ENCODE results near the gene PLD3.

Gene PLD3

GRCh38 chr19:40339018-40339728 is 9.3 kb upstream of the PLD3 start:
- TF ChIP-seq CTCF (IDR thresholded peaks at IDR 0.05; ENCODE audit: low read depth, low read length) = no peak
- DNase-seq = no peak
- Histone ChIP-seq H3K27ac (no peak overlapping the region), H3K9me3 (ENCODE audit: severe bottlenecking) (no peaks in the 10 kb centered on the region), H3K36me3 (peaks cover 32% of the 10 kb centered on the region), H3K27me3 (ENCODE audit: insufficient read depth, low read depth, severe bottlenecking) (no peaks in the 10 kb centered on the region), H3K4me3 (ENCODE audit: low read depth, low read length) (no peak overlapping the region)

GRCh38 chr19:40341601-40342482 is 6.7 kb upstream of the PLD3 start:
- no peak overlapping the region for H3K27ac ChIP-seq
- H3K27me3 ChIP-seq (ENCODE audit: insufficient read depth, low read depth, severe bottlenecking) = no peaks in the 10 kb centered on the region
- H3K36me3 ChIP-seq = peaks cover 26% of the 10 kb centered on the region
- DNase-seq = no peak
- TF ChIP-seq CTCF (IDR thresholded peaks at IDR 0.05; ENCODE audit: low read depth, low read length) = no peak
- no peaks in the 10 kb centered on the region for H3K9me3 ChIP-seq (ENCODE audit: severe bottlenecking)
- no peak overlapping the region for H3K4me3 ChIP-seq (ENCODE audit: low read depth, low read length)

GRCh38 chr19:40342644-40343311 is 5.7 kb upstream of the PLD3 start:
- Histone ChIP-seq H3K36me3 (peaks cover 29% of the 10 kb centered on the region), H3K27ac (no peak overlapping the region), H3K9me3 (ENCODE audit: severe bottlenecking) (no peaks in the 10 kb centered on the region), H3K4me3 (ENCODE audit: low read depth, low read length) (no peak overlapping the region), H3K27me3 (ENCODE audit: insufficient read depth, low read depth, severe bottlenecking) (no peaks in the 10 kb centered on the region)
- no peak for TF ChIP-seq CTCF (IDR thresholded peaks at IDR 0.05; ENCODE audit: low read depth, low read length)
- no peak for DNase-seq

- peaks cover 19% of the 10 kb centered on the region for H3K36me3 ChIP-seq
- no peak overlapping the region for H3K27ac ChIP-seq
These were observed 4.1 kb upstream of the PLD3 start for GRCh38 chr19:40344422-40344821.

More at GRCh38 chr19:40344422-40344821, 4.1 kb upstream of the PLD3 start:
- no peak for DNase-seq
- TF ChIP-seq CTCF (IDR thresholded peaks at IDR 0.05; ENCODE audit: low read depth, low read length) = no peak
- Histone ChIP-seq H3K9me3 (ENCODE audit: severe bottlenecking) (no peaks in the 10 kb centered on the region), H3K27me3 (ENCODE audit: insufficient read depth, low read depth, severe bottlenecking) (no peaks in the 10 kb centered on the region), H3K4me3 (ENCODE audit: low read depth, low read length) (no peak overlapping the region)

All from WERI-Rb-1 (cell line).